GM19438 (cell line): ENCODE results near the gene CRB2.

Source experiments
- ATAC-seq: cut with Tn5 transposase; IDR thresholded peaks from one replicate; pipeline ENCODE4 v1.9.1; 2021; ENCODE audit warnings: low read depth; ENCODE audit not compliant: unreplicated experiment

CRB2 gene

DNA sequence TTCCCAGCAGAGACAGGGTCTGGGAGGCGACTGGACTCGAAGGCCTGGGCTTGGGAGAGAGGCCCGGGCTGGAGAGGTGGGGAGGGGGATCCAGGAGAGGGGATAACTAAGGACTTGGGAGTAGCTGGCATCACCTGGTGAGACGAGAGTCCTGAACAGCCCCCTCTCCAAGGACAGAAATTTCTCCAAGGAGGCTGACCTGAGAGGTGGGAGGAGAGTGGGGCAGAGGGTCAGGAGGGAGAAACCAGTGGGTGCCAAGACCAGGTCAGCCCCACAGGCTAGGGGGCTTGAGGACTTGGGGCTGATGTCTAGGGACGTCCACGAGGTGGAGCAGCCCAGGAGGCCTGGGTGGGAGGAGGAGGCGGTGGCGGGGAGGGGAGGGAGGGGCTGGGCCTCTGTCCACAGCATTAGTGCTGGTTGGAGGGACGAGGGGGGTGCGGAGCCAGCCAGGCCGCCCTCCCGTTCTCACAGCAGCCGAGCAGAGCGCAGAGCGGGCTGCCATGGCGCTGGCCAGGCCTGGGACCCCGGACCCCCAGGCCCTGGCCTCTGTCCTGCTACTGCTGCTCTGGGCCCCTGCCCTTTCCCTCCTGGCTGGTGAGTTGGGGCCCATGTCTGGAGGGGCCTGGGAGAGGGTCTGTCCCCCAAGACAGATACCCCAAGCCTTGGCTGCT lies at the start of gene CRB2:
Gene CRB2 (plus strand): TSS at position 437 of the 671 bp plus-strand sequence. CDS start 64 bp downstream, at position 501.
- ATAC-seq = no peak

DNA sequence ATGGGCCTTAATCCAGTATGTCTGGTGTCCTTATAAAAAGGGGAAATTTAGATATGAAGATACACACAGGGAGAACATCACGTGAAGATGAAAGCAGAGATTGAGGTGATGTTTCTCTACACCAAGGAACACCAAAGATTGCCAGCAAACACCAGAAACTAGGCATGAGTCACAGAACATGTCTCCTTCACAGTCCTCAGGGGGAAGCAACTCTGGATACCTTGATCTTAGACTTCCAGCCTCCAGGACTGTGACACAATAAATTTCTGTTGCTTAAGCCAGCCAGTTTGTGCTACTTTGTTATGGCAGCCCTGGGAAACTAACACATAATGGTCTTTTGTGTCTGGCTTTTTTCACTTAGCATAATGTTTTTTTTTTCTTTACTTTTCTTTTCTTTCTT lies 46.4 kb upstream of the CRB2 start:
- ATAC-seq = no peak

DNA sequence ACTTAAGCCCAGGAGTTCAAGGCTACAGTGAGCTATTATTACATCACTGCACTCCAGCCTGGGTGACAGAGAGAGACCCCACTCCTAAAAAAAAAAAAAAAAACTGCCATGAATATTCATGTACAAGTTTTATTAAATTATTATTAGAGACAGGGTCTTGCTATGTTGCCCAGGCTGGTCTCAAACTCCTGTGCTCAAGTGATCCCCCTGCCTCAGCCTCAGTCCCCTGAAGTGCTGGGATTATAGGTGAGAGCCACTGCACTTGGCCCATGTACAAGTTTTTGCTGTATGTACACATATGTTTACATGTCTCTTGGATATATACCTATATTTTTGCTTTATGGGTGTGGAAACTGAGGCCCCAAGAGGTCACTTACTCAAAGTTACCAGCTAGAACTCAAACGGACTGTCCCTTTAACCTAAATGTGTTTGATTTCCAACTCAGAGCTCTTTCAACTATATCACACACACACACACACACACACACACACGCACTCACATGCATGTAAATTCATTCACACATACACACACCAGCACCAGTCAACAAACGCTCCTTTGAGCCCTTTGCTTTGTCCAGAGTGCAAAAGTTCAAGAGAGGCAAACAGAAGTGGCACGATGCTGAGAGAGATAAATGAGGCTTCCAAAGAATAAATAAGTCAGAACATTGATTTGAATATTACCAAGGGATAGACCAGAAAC lies 45.3 kb upstream of the CRB2 start:
- ATAC-seq = no peak

GRCh38 chr9:123311250-123311752 lies 44.7 kb upstream of the CRB2 start:
- ATAC-seq = no peak

DNA sequence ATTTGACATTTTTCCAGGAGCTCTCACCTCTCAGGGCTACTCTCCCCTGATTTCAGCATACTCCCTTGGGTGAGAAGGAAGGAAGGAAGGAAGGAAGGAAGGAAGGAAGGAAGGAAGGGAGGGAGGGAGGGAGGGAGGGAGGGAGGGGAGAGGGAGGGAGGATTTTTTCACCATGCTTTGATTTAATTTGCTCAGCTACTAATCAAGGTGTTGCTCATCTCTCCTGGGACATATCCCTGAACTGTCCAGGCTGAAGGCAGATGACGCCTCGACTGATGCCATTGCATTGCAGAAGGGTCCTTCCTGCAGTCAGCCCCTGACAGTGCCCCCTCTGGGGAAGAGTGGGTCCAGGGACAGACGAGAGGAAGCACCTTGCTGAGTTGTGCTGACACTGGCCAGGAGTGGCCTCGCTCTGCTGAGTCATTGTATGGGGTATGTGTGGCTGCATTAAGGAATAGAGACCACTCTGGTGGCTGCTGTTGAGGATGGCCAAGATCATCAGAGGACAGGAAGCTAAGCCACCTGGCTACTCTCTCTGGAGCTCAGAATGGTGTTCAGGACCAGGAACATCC lies 43.6 kb upstream of the CRB2 start:
- ATAC-seq = no peak

DNA sequence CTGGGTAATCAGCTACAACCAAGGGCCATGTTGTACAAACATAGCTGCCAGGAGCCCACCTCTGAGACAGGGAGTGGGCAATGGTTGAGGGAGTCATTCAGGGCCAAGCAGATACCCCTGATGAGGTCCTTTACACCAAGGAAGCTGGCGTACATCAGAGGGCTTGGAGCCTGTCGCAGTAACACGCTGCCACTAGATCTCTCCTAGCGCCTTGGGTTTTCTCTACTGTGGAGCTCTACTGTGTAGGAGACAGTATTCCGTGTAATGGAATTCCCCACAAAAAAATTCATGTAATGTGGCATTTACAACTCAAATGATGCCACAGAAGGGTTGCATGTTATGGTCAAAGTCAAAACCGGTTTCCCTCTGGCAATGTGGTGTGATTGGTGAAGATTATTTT lies 41.4 kb upstream of the CRB2 start:
- ATAC-seq = no peak

- no peak for ATAC-seq
Measured at GRCh38 chr9:123315635-123316034, 40.4 kb upstream of the CRB2 start.

DNA sequence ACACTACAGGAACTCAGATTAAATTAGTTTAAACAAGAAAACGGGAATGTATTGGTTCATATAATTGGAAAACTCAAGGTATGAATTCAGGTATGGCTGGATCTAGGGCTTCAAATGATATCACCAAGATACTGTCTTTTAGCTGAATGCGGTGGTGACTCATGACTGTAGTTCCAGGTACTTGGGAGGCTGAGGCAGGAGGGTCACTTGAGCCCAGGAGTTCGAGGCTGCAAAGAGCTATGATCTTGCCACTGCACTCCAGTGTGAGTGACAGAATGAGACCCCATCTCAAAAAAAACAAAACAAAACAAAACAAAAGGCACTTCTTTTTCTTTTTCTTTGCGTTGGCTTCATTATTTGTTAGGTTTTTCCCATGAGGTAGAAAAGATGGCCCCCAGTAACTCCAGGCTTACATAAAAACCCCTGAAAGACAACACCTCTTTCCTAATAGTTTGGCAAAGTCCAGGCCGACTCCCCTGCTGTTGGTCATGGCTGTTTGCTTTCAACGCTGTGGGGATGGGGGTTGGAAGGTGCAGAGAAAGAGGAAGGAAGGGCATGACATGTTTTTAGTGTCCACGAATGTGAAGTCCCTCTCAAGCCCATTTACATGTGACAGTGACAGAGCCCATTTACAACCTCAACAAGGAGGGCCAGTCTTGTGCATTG lies 39.8 kb upstream of the CRB2 start:
- ATAC-seq = no peak

GRCh38 chr9:123318202-123318601 lies 37.8 kb upstream of the CRB2 start:
- ATAC-seq = no peak

- no peak for ATAC-seq
Measured at GRCh38 chr9:123318961-123319421, 37.0 kb upstream of the CRB2 start.

GRCh38 chr9:123319541-123320339 lies 36.3 kb upstream of the CRB2 start:
- ATAC-seq = no peak

DNA sequence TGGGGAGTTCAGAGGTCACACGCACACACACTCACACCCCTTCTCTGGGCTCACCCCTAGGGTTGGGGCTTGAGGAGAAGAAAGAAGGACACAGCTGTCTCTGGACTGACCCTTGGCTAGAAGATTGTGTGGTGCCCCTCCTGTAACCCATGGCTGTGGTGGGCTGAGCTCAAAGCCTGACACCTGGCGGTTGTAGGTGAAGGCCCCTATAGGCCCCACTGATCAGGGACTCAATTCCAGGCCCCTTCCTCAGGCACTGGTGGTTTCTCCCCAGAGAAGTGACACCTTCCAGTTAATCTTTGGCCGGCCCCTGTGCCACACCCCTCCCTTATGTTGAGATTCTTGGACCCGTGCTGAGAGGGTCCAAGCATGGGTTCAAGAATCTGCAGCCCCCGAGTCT lies 35.2 kb upstream of the CRB2 start:
- no peak for ATAC-seq

DNA sequence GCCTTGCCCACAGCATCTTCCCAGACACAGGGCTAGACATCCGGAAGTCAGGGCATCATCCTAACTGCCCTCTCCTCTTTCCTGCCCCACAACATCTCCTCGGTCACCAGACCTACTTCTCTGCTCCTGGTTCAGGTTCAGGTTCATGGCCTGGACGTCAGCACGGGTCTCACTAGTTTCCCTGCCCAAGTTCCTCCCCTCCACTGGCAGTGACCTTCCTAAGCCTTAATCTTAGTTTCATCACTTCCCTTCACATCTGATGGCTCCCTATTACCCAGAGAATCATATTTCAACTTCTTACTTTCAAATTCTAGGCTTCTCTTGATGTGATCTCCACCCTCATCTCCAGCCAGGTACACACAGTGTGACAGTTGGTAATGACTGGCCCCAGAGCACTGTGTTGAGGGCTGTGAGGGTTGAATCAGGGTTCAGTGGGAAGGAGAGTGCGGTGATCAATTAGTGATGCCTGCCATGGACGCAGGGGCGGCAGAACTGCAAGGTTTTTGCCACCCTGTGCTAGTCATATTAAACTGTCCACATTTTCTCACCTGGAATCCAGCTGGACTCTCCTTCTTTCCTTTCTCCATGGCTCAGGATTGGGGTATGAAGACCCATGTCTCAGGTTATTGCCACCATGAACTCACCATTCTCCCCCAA lies 34.3 kb upstream of the CRB2 start:
- no peak for ATAC-seq

DNA sequence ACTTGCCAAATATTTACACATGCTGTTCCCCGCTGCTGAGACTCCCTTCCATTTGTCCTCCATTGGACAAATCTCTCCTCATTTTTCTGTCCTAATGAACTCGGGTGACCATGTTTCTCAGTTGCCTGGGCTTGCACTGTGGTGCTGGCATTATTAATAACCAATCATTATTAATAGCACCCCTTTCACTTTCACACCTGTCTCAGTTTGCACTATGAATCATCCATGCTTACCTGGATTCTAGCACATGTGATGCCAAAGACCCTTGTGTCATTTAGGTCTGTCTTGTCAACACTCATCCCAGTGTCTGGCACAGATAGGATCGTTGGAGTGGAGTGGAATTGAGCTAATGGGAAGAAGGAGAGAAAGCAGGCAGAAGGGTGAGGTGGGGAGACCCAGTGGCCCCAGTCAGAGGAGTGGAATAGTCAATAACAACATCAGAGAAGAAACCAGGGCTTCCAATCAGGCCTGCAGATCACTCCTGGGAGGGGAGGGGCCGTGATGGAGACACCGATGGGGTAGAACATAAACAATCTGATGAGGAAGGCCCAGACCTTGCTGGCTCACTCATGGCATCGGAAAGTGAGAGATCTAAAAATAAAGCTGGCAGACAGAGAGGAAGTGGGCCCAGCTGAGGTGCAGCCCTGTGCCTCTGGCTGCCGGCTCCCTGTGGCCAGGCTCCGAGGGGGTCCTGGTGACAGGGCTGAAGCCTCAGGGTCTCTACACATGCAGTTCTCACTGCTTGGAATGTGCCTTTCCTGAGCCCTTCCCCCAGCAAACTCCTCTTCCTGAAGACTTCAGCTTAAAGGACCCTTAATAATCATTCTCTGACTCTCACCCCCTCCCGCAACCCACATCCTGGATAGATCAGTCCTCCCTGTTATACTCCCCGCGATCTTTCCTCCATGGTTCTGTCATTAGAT lies 33.5 kb upstream of the CRB2 start:
- peak; percentile 52 for ATAC-seq

DNA sequence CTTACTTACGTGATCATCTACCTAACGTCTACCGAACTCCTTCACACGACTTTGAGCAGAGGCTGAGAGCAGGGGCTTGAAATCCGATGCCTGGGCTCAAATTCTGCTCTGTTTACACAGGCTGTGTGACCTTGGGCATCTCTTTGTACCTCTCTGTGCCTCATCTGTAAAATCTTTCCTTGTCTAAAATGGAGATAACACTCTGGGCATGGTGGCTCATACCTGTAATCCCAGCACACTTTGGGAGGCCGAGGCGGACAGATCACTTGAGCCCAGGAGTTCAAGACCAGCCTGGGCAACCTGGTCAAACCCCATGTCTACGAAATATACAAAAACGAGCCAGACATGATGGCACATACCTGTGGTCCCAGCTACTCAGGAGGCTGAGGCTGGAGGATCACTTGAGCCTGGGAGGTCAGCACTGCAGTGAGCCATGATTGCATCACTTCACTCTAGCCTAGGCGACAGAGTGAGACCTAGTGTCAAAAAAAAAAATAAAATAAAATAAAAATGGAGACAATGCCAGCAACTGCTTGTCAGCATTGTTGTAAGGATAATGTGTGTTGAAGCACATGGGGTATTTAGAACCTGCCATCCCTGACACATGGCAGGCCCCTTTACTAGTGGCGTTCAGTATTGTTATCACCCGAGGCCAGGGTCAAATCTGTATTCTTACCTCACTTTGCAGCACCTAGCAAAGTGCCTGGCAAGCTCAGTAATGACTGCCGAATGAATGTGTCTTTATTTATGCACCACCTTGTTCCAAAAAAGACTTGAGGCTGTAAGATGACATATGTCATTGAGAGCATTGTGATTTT lies 32.6 kb upstream of the CRB2 start:
- ATAC-seq = no peak

GRCh38 chr9:123324767-123325183 lies 31.2 kb upstream of the CRB2 start:
- no peak for ATAC-seq

- no peak for ATAC-seq
Measured at GRCh38 chr9:123326187-123326586, 29.8 kb upstream of the CRB2 start.

- peak; percentile 37 for ATAC-seq
Measured at GRCh38 chr9:123326662-123327093, 29.3 kb upstream of the CRB2 start.
